Transverse colon (tissue), 4 donors: ENCODE measurements around the gene RAB43. TPM values are rescaled to one million over a fixed set of nuclear protein-coding genes. Genes with fewer than 3 reads are reported as not detected.

Experiments
- DNase-seq: peaks from one replicate; pipeline ENCODE4 v3.0.0-alpha.2; 2019
- H3K27ac ChIP-seq, 4 donors: fragments of 200-600 bp; sonication (generic); 2 replicates each; pipeline ENCODE4 v1.5.1; 2016 to 2018; ENCODE audit warnings: inconsistent platforms in 4 of 4
- H3K27me3 ChIP-seq: fragments of 200-600 bp; sonication (generic); 2 replicates; pipeline ENCODE4 v1.5.1; 2017; ENCODE audit warnings: inconsistent platforms
- H3K36me3 ChIP-seq, 4 donors: fragments of 200-600 bp; sonication (generic); 2 replicates each; pipeline ENCODE4 v1.5.1; 2017 to 2019; ENCODE audit warnings: inconsistent platforms in 4 of 4
- H3K4me1 ChIP-seq, 4 donors: fragments of 200-600 bp; sonication (generic); 2 replicates each; pipeline ENCODE4 v1.5.1; 2017 to 2020; ENCODE audit warnings: inconsistent platforms in 4 of 4
- H3K4me3 ChIP-seq, 4 donors: fragments of 200-600 bp; sonication (generic); 1 replicate in 1 of 4; 2 replicates in 3 of 4; pipeline versions ENCODE4 v1.5.1 to v1.6.1; 2017 to 2019; ENCODE audit warnings: inconsistent platforms in 4 of 4
- H3K9me3 ChIP-seq, 2 donors: fragments of 200-600 bp; sonication (generic); 2 replicates each; pipeline ENCODE4 v1.5.1; 2017 to 2019; ENCODE audit warnings: inconsistent platforms in 2 of 2
- EP300 ChIP-seq: sonication (generic); formaldehyde crosslinking; IDR thresholded peaks from one replicate; pipeline ENCODE4 v1.6.1; 2017; ENCODE audit warnings: antibody characterized with exemption, low read depth
- POLR2A ChIP-seq: fragments of 450-650 bp; IDR thresholded peaks from one replicate; pipeline ENCODE4 v1.6.1; 2016; ENCODE audit warnings: antibody characterized with exemption, mild to moderate bottlenecking, moderate library complexity
- POLR2AphosphoS5 ChIP-seq, 3 donors: sonication (generic); formaldehyde crosslinking; IDR thresholded peaks; one replicate each; pipeline ENCODE4 v1.6.1; 2016; ENCODE audit warnings: antibody characterized with exemption in 3 of 3
- WGBS, 2 donors: methylation state at CpG; one replicate each; pipeline ENCODE4 v1.1.5; 2018; ENCODE audit warnings: low coverage in 1 of 2; 5-methylcytosine and 5-hydroxymethylcytosine counted together
- in situ Hi-C, 4 donors: fragments of 200-750 bp; cut with MboI; loops; one replicate each; pipeline versions ENCODE4 v1.15.0 to v1.15.1; 2017; ENCODE audit warnings: low sequenced_read_pairs in 3 of 4, low pct_ligation_motif_present in 1 of 4, low pct_unique_long_range_greater_than_20kb in 1 of 4
- intact Hi-C: fragments of 100-400 bp; cut with DNase I; formaldehyde crosslinking; loops from one replicate; pipeline ENCODE4 v1.15.1; 2023; ENCODE audit warnings: low total_unique reads
- total RNA-seq, 4 donors: library from RNA; depleted of rRNA; stranded (reverse); fragments of >200 nt; gene quantifications; one replicate each; pipeline ENCODE4 v1.1.0, GENCODE V29; 2016
- TF ChIP-seq, protein P1 (sequence below), 5 experiments: fragments of 200-600 bp in 3 of 5; fragments of 450-650 bp in 2 of 5; sonication (generic) in 3 of 5; IDR thresholded peaks; 1 replicate in 2 of 5; 2 replicates in 3 of 5; pipeline ENCODE4 v1.5.1; 2016 to 2017; ENCODE audit warnings: antibody characterized with exemption in 5 of 5, inconsistent platforms in 3 of 5, mild to moderate bottlenecking in 2 of 5, moderate library complexity in 1 of 5

Gene RAB43
- total RNA-seq, 4 donors from 2014 or later: 23.1 to 40.4 (median 31.3) TPM

DNA sequence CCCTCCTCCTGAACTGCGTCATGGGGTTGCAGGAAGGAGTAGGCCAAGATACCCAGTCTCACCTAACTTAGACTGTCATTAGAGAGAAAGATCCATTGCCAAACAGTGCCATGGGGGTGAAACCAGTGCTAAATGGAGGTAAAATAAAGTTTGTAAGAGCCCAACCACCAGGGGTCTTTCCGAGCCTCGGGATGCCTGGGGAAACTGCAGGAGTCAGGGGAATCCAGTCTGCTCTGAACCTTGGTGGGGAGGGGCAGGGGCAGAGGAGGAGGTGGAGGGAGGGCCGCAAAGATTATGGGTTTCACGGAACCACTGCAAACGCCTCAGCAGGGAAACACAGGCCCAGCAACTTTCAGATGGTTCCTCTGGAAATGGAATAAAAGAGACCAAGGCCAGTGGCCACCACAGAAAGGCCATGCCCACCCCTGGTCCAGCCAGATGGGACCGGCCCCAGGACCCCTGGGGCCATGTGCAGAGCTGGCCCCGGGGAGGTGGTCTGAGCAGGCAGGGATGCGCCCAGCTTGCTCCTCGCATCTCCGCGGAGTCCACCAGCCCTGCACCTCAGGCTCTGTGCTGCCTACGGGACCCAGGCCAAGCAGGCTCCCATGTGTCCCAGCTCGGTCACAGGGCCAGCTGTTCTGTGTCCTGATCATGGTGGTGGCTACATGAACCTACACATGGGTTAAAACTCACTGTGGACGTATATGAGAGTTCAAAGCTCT, 80.9 kb downstream of the RAB43 start:
- peaks cover 15% of the 10 kb centered on the region for H3K27me3 ChIP-seq
- in situ Hi-C loops (loop anchor here in 1 of 4 donors (10.0 kb wide), 1 partner anchor 204 kb away; the partner anchor contains the start of gene COPG1), intact Hi-C loops (no loop called here)
- WGBS, 2 donors: 90 to 95% methylated on average over 1 to 15 of the region's 15 CpGs
- H3K27ac ChIP-seq: no peak overlapping the region
- no peaks in the 10 kb centered on the region for H3K9me3 ChIP-seq
- TF ChIP-seq, protein P1, sequence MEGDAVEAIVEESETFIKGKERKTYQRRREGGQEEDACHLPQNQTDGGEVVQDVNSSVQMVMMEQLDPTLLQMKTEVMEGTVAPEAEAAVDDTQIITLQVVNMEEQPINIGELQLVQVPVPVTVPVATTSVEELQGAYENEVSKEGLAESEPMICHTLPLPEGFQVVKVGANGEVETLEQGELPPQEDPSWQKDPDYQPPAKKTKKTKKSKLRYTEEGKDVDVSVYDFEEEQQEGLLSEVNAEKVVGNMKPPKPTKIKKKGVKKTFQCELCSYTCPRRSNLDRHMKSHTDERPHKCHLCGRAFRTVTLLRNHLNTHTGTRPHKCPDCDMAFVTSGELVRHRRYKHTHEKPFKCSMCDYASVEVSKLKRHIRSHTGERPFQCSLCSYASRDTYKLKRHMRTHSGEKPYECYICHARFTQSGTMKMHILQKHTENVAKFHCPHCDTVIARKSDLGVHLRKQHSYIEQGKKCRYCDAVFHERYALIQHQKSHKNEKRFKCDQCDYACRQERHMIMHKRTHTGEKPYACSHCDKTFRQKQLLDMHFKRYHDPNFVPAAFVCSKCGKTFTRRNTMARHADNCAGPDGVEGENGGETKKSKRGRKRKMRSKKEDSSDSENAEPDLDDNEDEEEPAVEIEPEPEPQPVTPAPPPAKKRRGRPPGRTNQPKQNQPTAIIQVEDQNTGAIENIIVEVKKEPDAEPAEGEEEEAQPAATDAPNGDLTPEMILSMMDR (IDR thresholded peaks at IDR 0.05): no peak
- TF ChIP-seq POLR2A: no peak
- TF ChIP-seq POLR2AphosphoS5 (IDR thresholded peaks at IDR 0.05): no peak
- TF ChIP-seq EP300: no peak
- H3K36me3 ChIP-seq: no peaks in the 10 kb centered on the region
- peaks cover 0 to 5% (median 2%) of the 10 kb centered on the region in 4 donors for H3K4me1 ChIP-seq
- no peak overlapping the region for H3K4me3 ChIP-seq
- DNase-seq: no peak

DNA sequence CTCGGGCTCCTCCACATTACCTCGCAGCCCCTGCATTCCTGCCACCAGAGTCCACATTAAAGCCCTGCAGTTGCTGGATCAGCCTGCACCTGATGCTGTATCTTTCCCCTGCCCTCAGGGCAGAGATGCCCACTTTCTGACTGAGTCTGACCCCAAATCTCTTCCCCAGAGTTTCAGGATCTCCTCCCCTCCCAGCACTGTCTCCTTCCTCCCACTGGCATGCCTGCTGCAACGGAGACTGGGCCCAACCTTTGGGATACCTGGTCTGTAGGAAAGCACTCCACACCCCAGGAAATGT, 81.6 kb downstream of the RAB43 start:
- DNase-seq: no peak
- no peak overlapping the region for H3K27ac ChIP-seq
- peaks cover 9% of the 10 kb centered on the region for H3K27me3 ChIP-seq
- intact Hi-C loops: no loop called here
- H3K4me1 ChIP-seq: no peaks in the 10 kb centered on the region
- in situ Hi-C loops: loop anchor here in 1 of 4 donors (10.0 kb wide), 1 partner anchor 205 kb away; the partner anchor contains the start of gene COPG1
- TF ChIP-seq, protein P1 (IDR thresholded peaks at IDR 0.05): no peak
- TF ChIP-seq POLR2AphosphoS5 (IDR thresholded peaks at IDR 0.05) (no peak), POLR2A (no peak), EP300 (no peak)
- no peaks in the 10 kb centered on the region for H3K9me3 ChIP-seq
- H3K4me3 ChIP-seq: no peak overlapping the region
- 52 to 59% methylated on average over 3 of the region's 3 CpGs for WGBS, 2 donors
- H3K36me3 ChIP-seq: no peaks in the 10 kb centered on the region

DNA sequence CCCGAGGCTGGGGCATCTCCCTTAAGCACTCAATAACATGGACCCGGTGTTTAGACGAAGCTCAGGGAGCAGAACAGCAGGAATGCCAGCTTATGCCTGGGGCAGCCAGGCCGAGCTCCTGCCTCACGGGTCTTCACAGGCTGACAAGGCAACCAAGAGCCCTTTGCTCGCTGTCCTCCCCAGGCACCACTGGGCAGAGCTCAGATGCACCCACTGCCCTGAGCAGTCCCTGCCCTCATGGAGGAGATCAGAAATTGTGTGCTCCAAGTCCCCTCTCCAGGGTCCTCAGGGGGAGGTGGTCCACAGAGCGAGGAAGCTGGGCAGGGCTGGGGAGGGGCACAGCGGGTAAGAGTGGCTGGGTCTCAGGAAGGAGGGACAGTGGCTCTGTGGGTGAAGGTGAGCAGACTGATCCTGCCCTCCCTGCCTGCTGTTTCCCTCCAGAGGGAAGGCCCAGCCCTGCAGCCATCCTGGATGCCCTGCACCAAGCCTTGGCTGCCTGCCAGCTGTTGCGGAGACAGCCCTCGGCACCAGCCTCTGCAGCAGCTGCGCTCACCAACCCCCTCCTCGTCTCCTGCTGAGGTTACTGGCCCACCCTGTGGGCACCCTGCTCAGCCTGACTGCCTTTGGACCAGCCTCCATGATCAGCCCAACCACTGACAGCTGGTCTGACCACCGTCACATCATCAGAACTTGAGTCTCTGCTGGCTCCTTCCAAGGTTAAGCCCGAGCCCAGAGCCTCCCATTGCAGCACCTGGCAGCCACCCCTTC, 82.1 kb downstream of the RAB43 start:
- H3K9me3 ChIP-seq: no peaks in the 10 kb centered on the region
- intact Hi-C loops (no loop called here), in situ Hi-C loops (loop anchor here in 1 of 4 donors (10.0 kb wide), 1 partner anchor 205 kb away; the partner anchor contains the start of gene COPG1)
- peak; percentile 60 for DNase-seq
- no peak overlapping the region for H3K27ac ChIP-seq
- no peak for TF ChIP-seq POLR2AphosphoS5 (IDR thresholded peaks at IDR 0.05)
- TF ChIP-seq, protein P1 (IDR thresholded peaks at IDR 0.05): no peak
- TF ChIP-seq EP300: no peak
- TF ChIP-seq POLR2A: no peak
- H3K4me3 ChIP-seq: no peak overlapping the region
- no peaks in the 10 kb centered on the region for H3K36me3 ChIP-seq
- WGBS, 2 donors: 50 to 63% methylated on average over 2 to 14 of the region's 14 CpGs
- H3K27me3 ChIP-seq: peaks cover 6% of the 10 kb centered on the region
- H3K4me1 ChIP-seq: no peaks in the 10 kb centered on the region

DNA sequence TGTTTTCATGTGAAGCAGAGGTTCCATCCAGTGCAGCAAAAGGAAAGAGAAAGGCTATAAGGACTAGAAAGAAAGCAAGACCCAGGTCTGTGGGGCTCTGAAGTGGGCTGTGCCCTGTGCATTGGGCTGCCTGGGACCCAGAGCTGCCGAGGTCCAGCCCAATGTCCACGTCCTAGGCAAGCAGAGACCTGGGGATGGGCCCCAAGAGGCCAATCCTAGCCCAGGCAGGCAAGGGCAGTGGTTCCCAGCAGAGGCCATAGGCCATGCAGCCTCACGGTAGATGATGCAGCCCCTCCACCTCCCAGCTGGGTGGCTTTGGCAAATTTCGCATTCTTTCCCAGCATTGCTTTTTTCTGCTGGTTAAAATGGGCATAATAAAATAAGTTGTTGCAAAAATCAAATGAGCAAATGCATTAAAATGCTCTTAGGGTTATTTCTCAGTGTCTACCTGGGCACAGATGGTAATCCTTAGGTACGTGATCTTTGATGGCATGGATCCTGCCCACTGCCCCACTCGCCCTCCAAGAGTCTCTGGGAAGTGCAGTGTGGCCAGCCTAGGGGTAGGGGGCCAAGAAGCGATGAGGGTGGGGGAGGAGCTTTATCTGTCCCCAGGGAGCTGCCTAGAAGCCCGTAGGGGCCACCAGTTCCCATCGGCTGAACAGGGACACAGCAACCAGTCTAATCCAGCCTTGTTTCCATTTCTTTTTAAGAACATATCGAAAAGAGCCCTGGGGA, 83.3 kb downstream of the RAB43 start:
- no peak for DNase-seq
- Histone ChIP-seq H3K4me3 (no peak overlapping the region), H3K27me3 (peaks cover 2% of the 10 kb centered on the region), H3K27ac (no peak overlapping the region), H3K9me3 (no peaks in the 10 kb centered on the region), H3K4me1 (no peaks in the 10 kb centered on the region), H3K36me3 (no peaks in the 10 kb centered on the region)
- intact Hi-C loops (no loop called here), in situ Hi-C loops (no loop called here)
- TF ChIP-seq POLR2A: no peak
- TF ChIP-seq EP300: no peak
- TF ChIP-seq, protein P1 (IDR thresholded peaks at IDR 0.05): no peak
- TF ChIP-seq POLR2AphosphoS5 (IDR thresholded peaks at IDR 0.05): no peak
- WGBS, 2 donors: 79 to 100% methylated on average over 3 to 10 of the region's 10 CpGs
